HepG2 (cell line): ENCODE results near the gene PIP5K1C. TPM values are rescaled to one million over a fixed set of nuclear protein-coding genes. Genes with fewer than 3 reads are reported as not detected.

Experiments
- ARID4A ChIP-seq: sonication (generic); formaldehyde crosslinking; IDR thresholded peaks from 2 replicates; pipeline ENCODE4 v1.5.0; 2020; ENCODE audit warnings: mild to moderate bottlenecking, missing genetic modification reagents, borderline replicate concordance
- E2F5 ChIP-seq: sonication (generic); formaldehyde crosslinking; conservative IDR thresholded peaks from 2 replicates; pipeline ENCODE4 v1.4.0; 2020; ENCODE audit warnings: missing genetic modification reagents
- GMEB2 ChIP-seq: IDR thresholded peaks from 2 replicates; pipeline ENCODE4 v1.6.1; 2016; ENCODE audit warnings: missing biosample characterization, missing genetic modification reagents, low read depth
- IKZF5 ChIP-seq: IDR thresholded peaks from 2 replicates; pipeline ENCODE4 v1.6.1; 2018; ENCODE audit warnings: missing genetic modification reagents, mild to moderate bottlenecking, missing compliant biosample characterization
- MAZ ChIP-seq, 2 experiments: sonication (generic) in 1 of 2; formaldehyde crosslinking in 1 of 2; IDR thresholded peaks; 2 replicates each; pipeline versions ENCODE4 v1.5.0 to v1.6.1; 2012 to 2020; ENCODE audit warnings: low read depth in 2 of 2, mild to moderate bottlenecking in 2 of 2, borderline replicate concordance in 1 of 2, improper control_type of control experiment in 1 of 2, low read length in 1 of 2, missing genetic modification reagents in 1 of 2, moderate library complexity in 1 of 2
- THRA ChIP-seq: sonication (generic); formaldehyde crosslinking; IDR thresholded peaks from 2 replicates; pipeline ENCODE4 v1.4.0; 2020; ENCODE audit warnings: missing genetic modification reagents, borderline replicate concordance
- ZBTB8A ChIP-seq: sonication (generic); formaldehyde crosslinking; IDR thresholded peaks from 2 replicates; pipeline ENCODE4 v1.4.0; 2020; ENCODE audit warnings: mild to moderate bottlenecking, low read depth, missing genetic modification reagents, borderline replicate concordance
- ZNF235 ChIP-seq: sonication (generic); formaldehyde crosslinking; IDR thresholded peaks from 2 replicates; pipeline ENCODE4 v1.8.1; 2023; ENCODE audit warnings: mild to moderate bottlenecking, missing genetic modification reagents, borderline replicate concordance
- ZNF574 ChIP-seq: sonication (generic); formaldehyde crosslinking; IDR thresholded peaks from 2 replicates; pipeline ENCODE4 v1.4.0; 2020; ENCODE audit warnings: missing genetic modification reagents
- ZNF75D ChIP-seq: sonication (generic); formaldehyde crosslinking; IDR thresholded peaks from 2 replicates; pipeline ENCODE4 v1.8.1; 2023; ENCODE audit warnings: missing genetic modification reagents, mild to moderate bottlenecking, borderline replicate concordance
- ZNF784 ChIP-seq: sonication (generic); formaldehyde crosslinking; IDR thresholded peaks from 2 replicates; pipeline ENCODE4 v1.5.1; 2020; ENCODE audit warnings: missing genetic modification reagents, mild to moderate bottlenecking, borderline replicate concordance
- polyA plus RNA-seq, 8 experiments: library from polyadenylated mRNA; depleted of rRNA in 3 of 8; stranded (reverse) in 7 of 8; unstranded in 1 of 8; fragments of >200 nt; fragmentation: Illumina TruSeq in 4 of 8; extraction: Trizol in 4 of 8; gene quantifications; 2 replicates each; pipeline versions ENCODE4 v1.2.1 to v1.2.3, GENCODE V29; 2011 to 2016; ENCODE audit warnings: low read depth in 4 of 8, missing spikeins in 1 of 8, mixed read lengths in 1 of 8; ENCODE audit not compliant: insufficient read depth in 1 of 8
- total RNA-seq, 5 experiments: library from RNA; depleted of rRNA; stranded (reverse); fragments of >200 nt; fragmentation: Illumina TruSeq; extraction: Trizol; gene quantifications; 2 replicates each; pipeline ENCODE4 v1.2.3, GENCODE V29; 2016; ENCODE audit warnings: low read depth in 1 of 5

PIP5K1C gene
- total and polyA plus RNA-seq, 2 of the 13 experiments (the other 11 are each of a cell fraction or from before 2014, with no cell fraction given), result 3.6 to 4.3 TPM

- no peak for TF ChIP-seq ZNF574 (CRISPR knock-in tag)
- 0 out of 2 replicates have a peak, but pooled peaks have one; percentile 50 for TF ChIP-seq MAZ (IDR thresholded peaks at IDR 0.05; ENCODE audit: borderline replicate concordance, low read depth, low read length)
- no peak for TF ChIP-seq MAZ (CRISPR knock-in tag; IDR thresholded peaks at IDR 0.05; ENCODE audit: low read depth)
- no peak for TF ChIP-seq GMEB2 (CRISPR knock-in tag)
- peak; percentile 75; the same call in 1 of the 2 replicates for TF ChIP-seq ZNF784 (CRISPR knock-in tag)
- TF ChIP-seq THRA (CRISPR knock-in tag), result no peak
- TF ChIP-seq IKZF5 (CRISPR knock-in tag), result 0 out of 2 replicates have a peak, but pooled peaks have one; percentile 38
- TF ChIP-seq ZNF235 (CRISPR knock-in tag), result 0 out of 2 replicates have a peak, but pooled peaks have one; percentile 65
- 0 out of 2 replicates have a peak, but pooled peaks have one; percentile 19 for TF ChIP-seq ARID4A (CRISPR knock-in tag)
- TF ChIP-seq ZBTB8A (CRISPR knock-in tag), result no peak
- no peak for TF ChIP-seq E2F5 (CRISPR knock-in tag)
- no peak for TF ChIP-seq ZNF75D (CRISPR knock-in tag)
Measured at GRCh38 chr19:3665681-3666544, 34.4 kb downstream of the PIP5K1C start (continued).
